GM18517 (cell line): Measurements from ENCODE around the gene QPRT.
"Not testable (repeated sequence)": the region's sequence is repeated elsewhere in the genome, so short reads cannot be mapped to it uniquely, and the experiment has no call there.

Experiments used
- ATAC-seq: cut with Tn5 transposase; IDR thresholded peaks from one replicate; pipeline ENCODE4 v1.9.1; 2021; ENCODE audit warnings: mild to moderate bottlenecking, moderate library complexity; ENCODE audit not compliant: unreplicated experiment

The QPRT gene

DNA sequence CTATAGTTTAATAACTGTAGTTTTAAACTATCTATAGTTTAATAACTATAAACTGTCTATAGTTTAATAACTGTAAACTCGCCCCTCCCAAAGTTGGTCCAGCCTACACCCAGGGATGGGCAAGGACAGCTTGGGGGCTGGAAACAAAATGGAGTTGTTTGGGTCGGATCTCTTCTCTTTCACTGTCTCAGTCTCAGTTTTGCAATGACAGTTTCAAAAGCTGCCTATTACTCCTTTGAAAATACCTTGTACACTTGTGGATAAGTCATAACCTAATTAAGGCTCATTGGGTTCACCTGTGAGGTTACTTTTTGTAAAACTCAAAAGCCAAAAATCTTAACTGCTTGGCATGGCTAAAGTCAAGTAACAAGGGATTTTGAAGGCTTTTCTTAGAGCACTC is 35.4 kb downstream of the QPRT start:
- ATAC-seq, result no peak

DNA sequence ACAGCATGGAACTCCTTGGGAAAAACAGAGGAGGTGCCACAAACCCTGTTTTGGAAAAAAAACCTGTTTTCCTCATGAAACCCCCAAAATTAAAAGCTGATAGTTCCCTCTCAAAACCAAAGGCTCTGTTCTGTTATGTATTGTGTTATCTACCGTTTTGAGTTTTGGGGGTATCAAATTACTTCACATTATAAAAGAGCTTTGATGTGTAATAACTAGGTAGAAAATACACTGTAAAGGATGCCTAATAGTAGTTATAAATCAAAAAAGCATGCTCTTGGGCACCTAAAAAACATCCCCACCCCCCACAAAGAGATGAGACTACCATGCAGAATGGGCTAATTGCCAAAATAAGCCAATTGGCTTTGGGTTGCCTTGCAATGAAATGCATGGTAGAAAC is 36.0 kb downstream of the QPRT start:
- no peak for ATAC-seq

DNA sequence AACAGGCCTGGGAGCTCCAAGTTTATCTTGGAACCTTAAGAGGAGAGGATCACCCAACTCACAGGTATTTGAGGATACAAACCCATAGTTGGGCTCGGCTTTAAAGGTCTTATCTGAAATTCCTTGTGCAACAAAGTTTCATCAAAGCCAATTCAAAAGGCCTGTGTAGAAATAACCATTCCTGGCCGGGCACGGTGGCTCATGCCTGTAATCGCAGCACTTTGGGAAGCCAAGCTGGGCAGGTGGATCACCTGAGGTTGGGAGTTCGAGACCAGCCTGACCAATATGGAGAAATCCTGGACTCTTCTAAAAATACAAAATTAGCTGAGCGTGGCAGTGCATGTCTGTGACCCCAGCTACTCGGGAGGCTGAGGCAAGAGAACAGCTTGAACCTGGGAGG is 38.1 kb downstream of the QPRT start:
- no peak for ATAC-seq

DNA sequence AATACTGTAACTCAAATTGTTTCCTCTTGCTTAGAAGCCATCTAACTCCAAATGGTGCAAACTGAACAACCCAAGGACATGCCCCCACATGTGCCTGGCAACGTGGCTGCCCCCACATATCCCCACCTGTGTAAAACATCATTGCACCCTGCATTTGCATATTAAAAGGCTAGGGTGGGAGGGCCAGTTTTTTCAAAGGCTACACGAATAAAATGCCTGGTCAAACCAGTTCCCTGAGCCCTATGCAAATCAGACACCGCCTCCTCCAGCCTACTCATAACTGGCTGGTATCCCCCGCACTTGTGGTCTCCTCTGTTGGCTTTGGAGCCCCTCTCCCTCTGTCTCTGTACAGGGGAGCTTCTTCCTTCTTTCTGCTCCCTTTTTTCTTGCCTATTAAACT is 40.1 kb downstream of the QPRT start:
- ATAC-seq, result no peak

DNA sequence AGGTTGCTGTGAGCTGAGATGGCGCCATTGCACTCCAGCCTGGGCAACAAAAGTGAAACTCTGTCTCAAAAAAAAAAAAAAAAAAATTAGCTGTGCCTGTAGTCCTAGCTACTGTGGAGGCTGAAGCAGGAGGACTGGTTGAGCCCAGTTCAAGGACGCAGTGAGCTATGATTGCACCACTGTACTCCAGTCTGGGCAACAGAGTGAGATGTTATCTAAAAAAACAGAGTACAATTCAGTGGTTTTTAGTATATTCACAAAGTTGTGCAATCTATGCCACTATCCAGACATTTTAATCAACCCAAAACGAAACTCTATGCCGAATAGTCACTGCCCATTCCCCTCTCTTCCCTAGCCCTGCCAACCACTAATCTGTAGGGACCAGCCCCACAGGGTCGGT is 41.7 kb downstream of the QPRT start:
- no peak for ATAC-seq

DNA sequence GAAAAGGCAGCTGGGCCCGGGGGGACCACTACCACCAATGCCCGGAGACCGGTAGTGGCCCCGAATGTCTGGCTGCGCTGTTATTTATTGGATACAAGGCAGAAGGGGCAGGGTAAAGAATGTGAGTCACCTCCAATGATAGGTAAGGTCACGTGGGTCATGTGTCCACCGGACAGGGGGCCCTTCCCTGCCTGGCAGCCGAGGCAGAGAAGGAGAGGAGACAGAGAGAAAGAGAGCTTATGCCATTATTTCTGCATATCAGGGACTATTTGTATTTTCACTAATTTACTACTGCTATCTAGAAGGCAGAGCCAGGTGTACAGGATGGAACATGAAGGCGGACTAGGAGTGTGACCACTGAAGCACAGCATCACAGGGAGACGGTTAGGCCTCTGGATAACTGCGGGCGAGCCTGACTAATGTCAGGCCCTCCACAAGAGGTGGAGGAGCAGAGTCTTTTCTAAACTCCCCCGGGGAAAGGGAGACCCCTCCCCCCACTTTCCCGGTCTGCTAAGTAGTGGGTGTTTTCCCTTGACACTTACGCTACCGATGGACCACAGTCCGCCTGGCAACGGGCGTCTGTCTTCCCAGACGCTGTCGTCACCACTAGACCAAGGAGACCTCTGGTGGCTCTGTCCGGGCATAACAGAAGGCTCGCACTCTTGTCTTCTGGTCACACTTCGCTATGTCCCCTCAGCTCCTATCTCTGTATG is 42.3 kb downstream of the QPRT start:
- ATAC-seq, result not testable (repeated sequence)

DNA sequence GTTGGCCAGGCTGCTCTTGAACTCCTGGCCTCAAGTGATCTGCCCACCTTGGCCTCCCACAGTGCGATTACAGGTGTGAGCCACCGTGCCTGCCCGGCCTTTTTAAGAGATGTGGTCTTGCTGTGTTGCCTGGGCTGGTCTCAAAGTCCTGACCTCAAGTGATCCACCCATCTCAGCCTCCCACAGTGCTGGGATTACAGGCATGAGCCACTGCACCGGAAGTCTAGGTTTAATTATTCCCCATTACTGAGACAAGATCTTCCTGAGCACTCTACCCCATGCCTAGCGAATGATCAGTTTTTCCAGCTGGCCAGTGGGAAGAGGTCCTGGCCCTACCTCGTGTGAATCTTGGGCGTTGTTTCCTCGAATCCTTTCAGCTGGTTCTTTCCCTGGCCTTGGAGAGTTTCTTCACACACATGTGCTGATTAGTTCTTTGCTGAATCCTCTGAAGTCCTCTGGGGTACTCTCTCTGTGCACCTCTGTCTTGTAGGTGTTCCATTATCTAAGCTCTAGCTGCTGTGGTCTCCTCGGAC is 47.9 kb downstream of the QPRT start:
- ATAC-seq, result no peak

DNA sequence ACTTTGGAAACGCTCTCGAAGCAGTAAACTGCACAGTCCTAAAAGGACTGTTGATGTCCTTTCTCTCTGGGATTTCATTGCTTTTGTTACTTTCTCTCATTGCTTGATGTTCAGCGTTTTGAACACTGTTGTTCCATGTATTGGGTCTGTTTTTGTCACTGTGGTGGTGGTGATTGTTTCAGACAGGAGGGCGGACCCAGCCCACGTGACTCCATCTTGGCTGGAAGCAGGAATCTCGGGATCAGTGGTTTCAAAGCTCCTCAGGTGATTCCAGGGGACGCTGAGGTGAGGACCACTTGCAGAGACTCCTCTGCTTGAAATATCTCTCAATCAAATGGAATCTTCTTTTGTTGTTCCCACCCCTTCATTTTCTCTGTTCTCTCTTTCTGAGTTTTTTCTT is 48.5 kb downstream of the QPRT start:
- ATAC-seq, result no peak

DNA sequence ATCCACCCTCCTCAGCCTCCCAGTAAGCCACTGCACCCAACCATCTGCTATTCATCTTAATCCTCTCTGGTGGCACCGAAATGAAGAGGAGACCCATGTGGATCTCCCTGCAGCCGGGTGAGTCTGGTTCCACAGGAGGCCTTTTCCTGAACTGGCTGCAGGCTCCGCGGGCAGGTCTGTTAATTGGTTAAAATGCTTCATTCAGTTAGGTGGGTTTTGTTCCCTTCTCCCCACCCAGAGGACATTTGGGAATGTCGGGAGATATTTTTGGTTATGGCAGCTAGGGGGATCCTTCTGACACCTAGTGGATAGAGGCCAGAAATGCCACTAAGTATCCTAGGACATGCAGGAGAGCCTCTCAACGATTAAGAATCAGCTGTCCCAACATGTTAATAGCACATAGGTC is 50.1 kb downstream of the QPRT start:
- no peak for ATAC-seq

DNA sequence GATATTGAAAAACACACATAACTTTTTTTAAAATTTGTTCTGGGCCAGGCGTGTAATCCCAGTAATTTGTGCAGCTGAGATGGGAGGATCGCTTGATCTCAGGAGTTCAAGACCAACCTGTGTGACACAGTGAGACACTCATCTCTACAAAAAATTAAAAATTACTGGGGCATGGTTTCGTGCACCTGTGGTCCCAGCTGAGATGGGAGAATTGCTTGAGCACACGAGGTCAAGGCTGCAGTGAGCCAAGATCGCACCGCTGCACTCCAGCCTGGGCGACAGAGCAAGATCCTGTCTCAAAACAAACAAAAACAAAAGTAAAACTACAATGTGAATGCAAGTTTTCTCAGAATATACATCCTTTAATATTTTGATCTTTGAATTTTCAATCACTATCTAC is 51.7 kb downstream of the QPRT start:
- ATAC-seq, result no peak

DNA sequence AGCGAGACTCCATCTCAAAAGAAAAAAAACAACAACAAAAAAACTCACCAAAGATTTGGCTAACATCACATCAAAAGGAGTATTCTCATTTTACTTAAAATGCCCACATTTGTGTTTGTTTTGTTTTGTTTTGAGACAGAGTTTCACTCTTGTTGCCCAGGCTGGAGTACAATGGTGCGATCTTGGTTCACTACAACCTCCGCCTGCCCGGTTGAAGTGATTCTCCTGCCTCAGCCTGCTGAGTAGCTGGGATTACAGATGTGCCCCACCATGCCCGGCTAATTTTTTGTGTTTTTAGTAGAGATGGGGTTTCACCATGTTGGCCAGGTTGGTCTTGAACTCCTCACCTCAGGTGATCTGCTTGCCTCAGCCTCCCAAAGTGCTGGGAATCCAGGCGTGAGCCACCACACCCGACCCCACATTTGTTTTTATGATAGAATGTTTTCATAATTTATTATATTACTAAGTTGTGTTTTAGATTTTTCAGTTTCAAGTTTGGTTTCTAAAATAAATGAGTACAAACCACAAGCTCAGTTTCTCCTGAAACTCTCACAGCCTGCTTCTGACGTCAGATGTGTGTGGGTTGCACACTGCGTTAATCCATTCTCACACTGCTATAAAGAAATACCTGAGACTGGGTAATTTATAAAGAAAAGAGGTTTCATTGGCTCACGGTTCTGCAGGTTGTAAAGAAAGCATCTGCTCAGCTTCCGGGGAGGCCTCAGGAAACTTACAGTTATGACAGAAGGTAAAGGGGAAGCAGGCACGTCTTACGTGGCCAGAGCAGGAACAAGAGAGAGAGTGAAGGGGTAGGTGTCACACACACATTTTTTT is 53.0 kb downstream of the QPRT start:
- peak; percentile 67 for ATAC-seq

DNA sequence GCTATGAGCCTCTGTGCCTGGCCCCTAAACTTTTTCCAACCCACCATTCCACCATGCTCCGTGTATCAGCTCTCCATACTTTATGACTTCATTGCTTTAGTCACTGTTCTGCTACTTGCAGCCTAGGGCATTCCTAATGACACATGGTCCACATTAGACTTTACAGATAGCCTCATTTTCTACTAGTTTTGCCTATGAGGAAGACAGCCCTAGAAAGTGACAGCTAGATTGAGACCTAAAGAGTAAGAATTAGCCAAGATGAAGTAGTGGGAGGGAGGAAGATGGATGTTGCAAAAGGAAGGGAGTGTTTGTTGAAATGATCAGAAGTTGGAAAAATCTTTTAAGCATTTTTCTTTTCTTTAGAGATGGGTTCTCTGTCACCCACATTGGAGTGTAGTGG is 55.8 kb downstream of the QPRT start:
- no peak for ATAC-seq

DNA sequence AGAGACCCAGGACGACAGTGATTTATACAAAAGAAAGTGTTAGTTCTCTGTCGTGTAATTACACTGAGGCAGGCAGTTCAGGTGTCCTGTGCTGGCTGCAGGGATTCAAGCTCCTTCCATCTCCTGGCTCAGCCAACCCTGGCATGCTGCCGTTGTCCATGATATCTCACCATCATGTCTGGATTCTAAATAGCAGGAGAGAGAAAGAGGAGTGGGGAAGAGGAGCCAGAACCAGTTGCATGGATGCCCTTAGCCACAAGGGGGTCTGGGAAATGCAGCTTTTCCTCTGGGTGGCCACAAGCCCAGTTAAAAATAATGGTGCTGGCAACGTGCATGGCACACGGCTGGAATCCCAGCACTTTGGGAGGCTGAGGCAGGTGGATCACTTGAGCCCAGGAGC is 57.1 kb downstream of the QPRT start:
- ATAC-seq, result no peak

DNA sequence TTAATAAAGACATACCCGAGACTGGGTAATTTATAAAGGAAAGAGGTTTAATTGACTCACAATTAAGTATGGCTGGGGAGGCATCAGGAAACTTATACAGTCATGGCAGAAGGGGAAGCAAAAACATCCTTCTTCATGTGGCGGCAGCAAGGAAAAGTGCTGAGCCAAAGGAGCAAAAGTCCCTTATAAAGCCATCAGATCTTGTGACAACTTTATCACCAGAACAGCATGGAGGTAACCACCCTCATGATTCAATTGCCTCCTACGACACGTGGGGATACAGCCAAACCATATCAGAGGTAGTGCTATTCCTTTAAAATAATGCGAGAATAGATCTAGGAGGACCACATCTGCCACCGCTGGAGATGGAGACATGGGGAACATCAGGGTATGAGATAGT is 57.8 kb downstream of the QPRT start:
- no peak for ATAC-seq

DNA sequence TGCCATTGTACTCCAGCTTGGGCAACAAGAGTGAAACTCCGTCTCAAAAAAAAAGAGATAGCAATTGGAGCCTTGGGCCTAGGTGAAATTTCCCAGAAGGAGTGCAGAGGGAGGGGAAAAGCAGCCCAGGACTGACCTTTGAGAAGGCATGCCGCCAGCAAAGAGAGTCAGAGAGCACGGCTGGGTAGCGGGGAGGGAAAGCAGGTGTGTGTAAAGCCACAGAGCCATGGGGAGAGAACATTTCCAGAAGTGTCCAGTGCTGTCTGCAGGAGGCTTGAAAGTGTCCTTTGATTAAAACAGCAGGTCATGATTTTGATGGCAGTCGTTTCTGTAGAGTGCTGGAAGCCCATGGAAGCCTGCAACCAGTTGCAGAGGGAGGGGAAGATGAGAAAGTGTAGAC is 58.7 kb downstream of the QPRT start:
- ATAC-seq, result no peak

DNA sequence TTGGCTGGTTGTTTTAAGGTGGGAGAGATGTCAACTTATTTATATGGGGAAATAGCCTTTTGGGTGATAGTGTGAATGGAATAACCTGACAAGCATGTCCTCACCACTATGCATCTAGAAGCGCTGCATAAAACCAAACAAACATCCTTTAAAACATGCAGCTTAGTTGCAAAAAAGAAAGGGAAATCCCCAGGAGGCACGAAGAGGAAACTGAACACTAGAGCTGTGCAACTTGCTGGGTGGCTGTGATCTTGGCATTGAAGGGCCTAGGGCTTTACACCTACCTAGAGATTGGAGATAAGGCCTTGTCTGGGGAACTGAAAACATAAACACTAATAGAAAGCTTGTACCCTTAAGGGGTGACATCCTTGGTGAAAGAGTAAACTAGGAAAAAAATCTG is 59.5 kb downstream of the QPRT start:
- no peak for ATAC-seq

DNA sequence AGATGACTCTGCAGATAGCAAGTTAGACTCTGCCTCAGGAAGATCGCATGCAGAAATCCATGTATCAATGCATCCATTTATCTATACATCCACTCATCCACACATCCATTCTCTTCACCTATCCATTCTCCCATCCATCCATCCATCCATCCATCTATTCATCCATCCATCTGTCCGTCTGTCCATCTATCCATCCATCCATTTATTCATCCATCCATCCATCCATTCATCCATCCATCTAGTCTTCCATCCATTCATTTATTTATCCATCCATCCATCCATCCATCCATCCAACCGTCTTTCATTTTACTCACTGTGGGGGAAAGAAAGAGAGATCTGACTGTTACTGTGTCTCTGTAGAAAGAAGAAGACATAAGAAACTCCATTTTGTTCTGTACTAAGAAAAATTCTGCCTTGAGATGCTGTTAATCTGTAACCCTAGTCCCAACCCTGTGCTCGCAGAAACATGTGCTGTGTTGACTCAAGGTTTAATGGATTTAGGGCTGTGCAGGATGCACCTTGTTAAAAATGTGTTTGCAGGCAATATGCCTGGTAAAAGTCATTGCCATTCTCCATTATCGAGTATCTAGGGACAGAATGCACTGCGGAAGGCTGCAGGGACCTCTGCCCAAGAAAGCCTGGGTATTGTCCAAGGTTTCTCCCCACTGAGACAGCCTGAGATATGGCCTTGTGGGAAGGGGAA is 61.1 kb downstream of the QPRT start:
- ATAC-seq, result not testable (repeated sequence)

DNA sequence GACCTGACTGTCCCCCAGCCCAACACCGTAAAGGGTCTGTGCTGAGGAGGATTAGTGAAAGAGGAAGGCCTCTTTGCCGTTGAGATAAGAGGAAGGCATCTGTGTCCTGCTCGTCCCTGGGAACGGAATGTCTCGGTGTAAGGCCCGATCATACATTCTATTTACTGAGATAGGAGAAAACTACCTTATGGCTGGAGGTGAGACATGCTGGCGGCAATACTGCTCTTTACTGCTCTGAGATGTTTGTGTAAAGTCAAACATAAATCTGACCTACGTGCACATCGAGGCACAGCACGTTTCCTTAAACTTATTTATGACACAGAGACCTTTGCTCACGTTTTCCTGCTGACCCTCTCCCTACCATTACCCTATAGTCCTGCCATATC is 61.6 kb downstream of the QPRT start:
- not testable (repeated sequence) for ATAC-seq

DNA sequence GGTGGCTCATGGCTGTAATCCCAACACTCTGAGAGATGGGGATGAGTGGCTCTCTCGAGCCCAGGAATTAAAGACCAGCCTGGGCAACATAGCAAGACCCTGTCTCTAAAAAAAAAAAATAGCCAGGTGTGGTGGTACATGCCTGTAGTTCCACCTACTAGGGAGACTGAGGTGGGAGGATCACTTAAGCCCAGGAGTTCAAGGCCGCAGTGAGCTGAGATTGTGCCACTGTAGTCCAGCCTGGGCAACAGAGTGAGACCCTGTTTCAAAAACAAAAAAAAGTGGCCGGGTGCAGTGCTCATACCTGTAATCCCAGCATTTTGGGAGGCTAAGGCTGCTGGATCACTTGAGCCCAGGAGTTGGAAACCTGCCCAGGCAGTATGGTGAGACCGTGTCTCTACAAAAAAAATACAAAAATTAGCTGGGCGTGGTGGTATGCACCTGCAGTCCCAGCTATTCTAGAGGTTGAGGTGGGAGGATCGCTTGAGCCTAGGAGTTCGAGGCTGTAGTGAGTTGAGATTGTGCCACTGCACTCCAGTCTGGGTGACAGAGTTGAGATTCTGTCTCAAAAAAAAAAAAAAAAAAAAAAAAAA is 63.8 kb downstream of the QPRT start:
- ATAC-seq, result no peak

DNA sequence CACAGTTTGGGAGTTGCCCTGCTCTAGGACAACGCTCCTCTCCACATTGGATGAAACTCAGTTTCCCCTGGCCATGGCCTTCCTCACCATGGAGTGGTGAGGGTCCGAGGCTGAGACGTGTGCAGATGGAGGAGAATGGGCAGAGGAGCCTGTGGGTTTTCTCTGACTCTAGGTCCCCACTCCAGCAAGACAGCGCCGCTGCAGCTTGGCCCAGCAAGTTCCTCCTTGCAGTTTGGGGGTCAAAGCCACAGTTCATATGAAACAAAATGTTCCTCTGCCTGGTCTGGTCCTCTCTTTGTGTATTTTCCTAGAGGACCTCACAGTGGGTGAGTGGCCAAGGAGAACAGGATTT is 64.5 kb downstream of the QPRT start:
- ATAC-seq, result no peak

DNA sequence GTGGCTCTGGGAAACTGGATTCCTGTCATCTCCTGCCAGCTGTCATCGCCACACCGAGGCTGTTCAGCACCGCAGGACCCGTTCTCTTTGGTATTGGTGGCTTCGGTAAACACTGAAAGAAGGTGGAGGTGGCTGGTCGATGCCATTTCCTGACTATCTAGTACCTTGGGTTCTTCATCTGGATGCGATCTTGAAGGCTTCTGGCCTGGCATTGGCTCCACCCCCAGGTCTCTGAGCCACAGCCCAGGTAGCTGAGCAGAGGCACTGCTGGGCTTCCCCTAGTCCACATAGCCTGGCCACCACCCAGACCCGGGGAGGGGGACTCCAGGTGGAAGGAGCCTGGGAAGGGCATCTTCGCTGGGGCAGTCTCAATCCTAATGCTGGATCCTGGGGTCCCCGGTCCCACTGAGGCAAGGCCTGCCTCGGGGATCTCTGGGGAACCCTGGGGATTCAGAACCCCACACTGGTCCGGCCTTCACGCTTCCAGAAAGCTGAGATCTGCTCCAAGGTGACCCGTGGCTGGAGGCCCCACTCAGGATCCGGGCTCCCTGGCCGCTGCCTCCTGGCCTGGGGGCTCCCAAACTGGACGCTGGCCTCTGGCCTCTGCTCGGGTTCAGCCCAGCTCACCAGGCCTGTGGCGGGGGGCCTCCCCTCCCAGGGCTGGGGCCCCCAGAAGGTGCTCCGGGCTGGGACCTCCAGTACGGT is 65.0 kb downstream of the QPRT start:
- no peak for ATAC-seq
